Astrocyte (in vitro differentiated cells and primary cell): ENCODE measurements around the gene RLN3.

ENCODE experiments used
- EZH2 ChIP-seq: IDR thresholded peaks from 2 replicates; pipeline ENCODE4 v1.6.1; 2012; ENCODE audit warnings: mild to moderate bottlenecking, low read length, inconsistent platforms; ENCODE audit not compliant: insufficient read depth
- TF ChIP-seq, protein P1 (sequence below): IDR thresholded peaks from 2 replicates; pipeline ENCODE4 v1.5.1; 2011; ENCODE audit warnings: low read depth, mild to moderate bottlenecking, inconsistent platforms, low read length, moderate library complexity; ENCODE audit not compliant: insufficient read depth

- TF ChIP-seq, protein P1, sequence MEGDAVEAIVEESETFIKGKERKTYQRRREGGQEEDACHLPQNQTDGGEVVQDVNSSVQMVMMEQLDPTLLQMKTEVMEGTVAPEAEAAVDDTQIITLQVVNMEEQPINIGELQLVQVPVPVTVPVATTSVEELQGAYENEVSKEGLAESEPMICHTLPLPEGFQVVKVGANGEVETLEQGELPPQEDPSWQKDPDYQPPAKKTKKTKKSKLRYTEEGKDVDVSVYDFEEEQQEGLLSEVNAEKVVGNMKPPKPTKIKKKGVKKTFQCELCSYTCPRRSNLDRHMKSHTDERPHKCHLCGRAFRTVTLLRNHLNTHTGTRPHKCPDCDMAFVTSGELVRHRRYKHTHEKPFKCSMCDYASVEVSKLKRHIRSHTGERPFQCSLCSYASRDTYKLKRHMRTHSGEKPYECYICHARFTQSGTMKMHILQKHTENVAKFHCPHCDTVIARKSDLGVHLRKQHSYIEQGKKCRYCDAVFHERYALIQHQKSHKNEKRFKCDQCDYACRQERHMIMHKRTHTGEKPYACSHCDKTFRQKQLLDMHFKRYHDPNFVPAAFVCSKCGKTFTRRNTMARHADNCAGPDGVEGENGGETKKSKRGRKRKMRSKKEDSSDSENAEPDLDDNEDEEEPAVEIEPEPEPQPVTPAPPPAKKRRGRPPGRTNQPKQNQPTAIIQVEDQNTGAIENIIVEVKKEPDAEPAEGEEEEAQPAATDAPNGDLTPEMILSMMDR = no peak
- TF ChIP-seq EZH2 = no peak
These were observed 37.9 kb upstream of the RLN3 start for GRCh38 chr19:13990085-13990484.
